Smooth muscle cell (in vitro differentiated cells): ENCODE data around the gene ZNF554. TPM values are rescaled to one million over a fixed set of nuclear protein-coding genes. Genes with fewer than 3 reads are reported as not detected.

ENCODE experiments used
- DNase-seq: peaks from one replicate; lab custom pipeline; 2025; ENCODE audit not compliant: unreplicated experiment; lab: John Stamatoyannopoulos, UW
- H2AFZ ChIP-seq: fragments of 200-600 bp; sonication (generic); 2 replicates; pipeline ENCODE4 v1.6.0; 2016; ENCODE audit warnings: antibody characterized with exemption, low read depth, mild to moderate bottlenecking
- H3F3A ChIP-seq: fragments of 200-600 bp; sonication (generic); 2 replicates; pipeline ENCODE4 v1.6.0; 2017; ENCODE audit warnings: antibody characterized with exemption, low read depth
- H3K27ac ChIP-seq: fragments of 200-600 bp; sonication (generic); 2 replicates; pipeline ENCODE4 v1.5.1; 2016; ENCODE audit warnings: low read depth, mild to moderate bottlenecking
- H3K27me3 ChIP-seq: fragments of 200-600 bp; sonication (generic); 2 replicates; pipeline ENCODE4 v1.6.1; 2016; ENCODE audit warnings: low read depth, mild to moderate bottlenecking
- H3K36me3 ChIP-seq: fragments of 200-600 bp; sonication (generic); 2 replicates; pipeline ENCODE4 v1.5.1; 2016; ENCODE audit warnings: low read depth
- H3K4me1 ChIP-seq: fragments of 200-600 bp; sonication (generic); 2 replicates; pipeline ENCODE4 v1.5.1; 2016; ENCODE audit warnings: low read depth
- H3K4me2 ChIP-seq: fragments of 200-600 bp; sonication (generic); 2 replicates; pipeline ENCODE4 v1.6.0; 2016; ENCODE audit warnings: mild to moderate bottlenecking
- H3K4me3 ChIP-seq: fragments of 200-600 bp; sonication (generic); 2 replicates; pipeline ENCODE4 v1.5.1; 2016; ENCODE audit warnings: mild to moderate bottlenecking
- H3K79me2 ChIP-seq: fragments of 200-600 bp; sonication (generic); 2 replicates; pipeline ENCODE4 v1.6.0; 2016; ENCODE audit warnings: low read depth, mild to moderate bottlenecking
- H3K9ac ChIP-seq: fragments of 200-600 bp; sonication (generic); 2 replicates; pipeline ENCODE4 v1.6.0; 2016; ENCODE audit warnings: low read depth
- H3K9me3 ChIP-seq: fragments of 200-600 bp; sonication (generic); replicated peaks from 2 replicates; pipeline ENCODE4 v1.5.1; 2016; ENCODE audit warnings: low read depth
- H4K20me1 ChIP-seq: fragments of 200-600 bp; sonication (generic); 2 replicates; pipeline ENCODE4 v1.6.0; 2016; ENCODE audit warnings: low read depth
- CTCF ChIP-seq: fragments of 200-600 bp; sonication (generic); IDR thresholded peaks from 2 replicates; pipeline ENCODE4 v1.5.1; 2017; ENCODE audit warnings: borderline replicate concordance, mild to moderate bottlenecking, antibody characterized with exemption; ENCODE audit not compliant: insufficient read depth, poor library complexity, severe bottlenecking
- WGBS: methylation state at CpG from one replicate; pipeline ENCODE4 v1.1.7; 2016; ENCODE audit warnings: low lambda C conversion rate; 5-methylcytosine and 5-hydroxymethylcytosine counted together
- polyA plus RNA-seq: library from polyadenylated mRNA; unstranded; fragments of >200 nt; fragmentation: Nextera tagmentation; extraction: Ambion mirVana; gene quantifications from 2 replicates; pipeline ENCODE4 v1.2.1, GENCODE V29; 2016
- total RNA-seq: library from RNA; depleted of rRNA; stranded (reverse); fragments of >200 nt; gene quantifications from 2 replicates; pipeline ENCODE4 v1.2.3, GENCODE V29; 2014

ZNF554 gene
- total and polyA plus RNA-seq, 2 experiments from 2014 or later: 2.3 to 4.8 TPM

GRCh38 chr19:2840794-2841791 is 21.4 kb downstream of the ZNF554 start, which contains the start of gene ZNF555:
ZNF555 (plus strand) TSS chr19:2841475; CDS start chr19:2841573, 98 bp downstream.
- H3K4me2 ChIP-seq: peak within 1 kb of the TSS; percentile 94
- H3K9me3 ChIP-seq: peaks cover 10% of the 10 kb centered on the region

GRCh38 chr19:2841855-2842574 is 22.3 kb downstream of the ZNF554 start:
- Histone ChIP-seq H3F3A (no peaks in the 10 kb centered on the region), H3K4me1 (peaks cover 7% of the 10 kb centered on the region), H4K20me1 (peaks cover 6% of the 10 kb centered on the region), H3K36me3 (peaks cover under 1% of the 10 kb centered on the region), H2AFZ (peak overlapping the region; percentile 70), H3K79me2 (peaks cover 48% of the 10 kb centered on the region), H3K4me3 (peak overlapping the region; percentile 97), H3K9ac (peak overlapping the region; percentile 69), H3K4me2 (peak overlapping the region; percentile 94), H3K27ac (no peak overlapping the region), H3K9me3 (peaks cover 4% of the 10 kb centered on the region), H3K27me3 (no peaks in the 10 kb centered on the region)
- no peak for DNase-seq
- 19% methylated on average over 23 of the region's 62 CpGs for WGBS
- TF ChIP-seq CTCF: no peak

More at GRCh38 chr19:2840794-2841791, 21.4 kb downstream of the ZNF554 start, which contains the start of gene ZNF555:
- Histone ChIP-seq H3K36me3 (peaks cover 5% of the 10 kb centered on the region), H3K4me3 (peak within 1 kb of the TSS; percentile 97), H3F3A (no peaks in the 10 kb centered on the region), H3K9ac (peak within 1 kb of the TSS; percentile 76), H2AFZ (peak within 1 kb of the TSS; percentile 78), H4K20me1 (peaks cover 6% of the 10 kb centered on the region), H3K79me2 (peaks cover 41% of the 10 kb centered on the region), H3K4me1 (peaks cover 7% of the 10 kb centered on the region), H3K27ac (peak within 1 kb of the TSS; percentile 83), H3K27me3 (no peaks in the 10 kb centered on the region)
- 2% methylated on average over 89 of the region's 106 CpGs for WGBS
- peak; percentile 97 for DNase-seq
- peak; percentile 19 for TF ChIP-seq CTCF

GRCh38 chr19:2845107-2845506 is 25.4 kb downstream of the ZNF554 start:
- Histone ChIP-seq H3K79me2 (peaks cover 71% of the 10 kb centered on the region), H3K27me3 (no peaks in the 10 kb centered on the region), H3K9ac (no peak overlapping the region), H2AFZ (no peak overlapping the region), H3K4me3 (no peak overlapping the region), H3K4me2 (no peak overlapping the region), H3K27ac (no peak overlapping the region), H3K9me3 (peaks cover 3% of the 10 kb centered on the region), H3F3A (no peaks in the 10 kb centered on the region), H3K36me3 (peaks cover 6% of the 10 kb centered on the region), H3K4me1 (peaks cover 7% of the 10 kb centered on the region), H4K20me1 (peaks cover 6% of the 10 kb centered on the region)
- 100% methylated on average over 2 of the region's 2 CpGs for WGBS
- TF ChIP-seq CTCF: no peak
- no peak for DNase-seq
